ENCODE data around the gene TAF15.

DNA sequence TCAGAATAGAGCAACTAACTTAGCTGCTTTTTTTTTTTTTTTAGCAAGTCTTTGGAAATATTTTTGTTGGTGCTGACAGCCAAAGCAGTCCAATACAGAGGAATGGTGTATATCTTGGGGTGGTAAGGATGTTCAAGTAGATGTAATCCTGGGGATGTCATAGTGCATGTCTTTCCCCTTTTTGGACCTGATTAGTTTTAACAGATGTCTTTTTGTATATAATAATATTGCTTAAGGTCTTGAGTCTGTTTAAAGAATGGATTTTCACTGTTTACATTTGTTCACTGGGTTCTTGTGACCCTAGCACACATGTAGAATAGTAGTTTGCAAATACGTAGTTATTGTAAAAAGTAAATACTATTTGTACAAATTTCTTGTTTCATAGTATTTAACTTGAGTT is 7.9 kb downstream of the TAF15 start:
- no peak for TF ChIP-seq POLR2A (IDR thresholded peaks at IDR 0.05)
- TF ChIP-seq, protein P1, sequence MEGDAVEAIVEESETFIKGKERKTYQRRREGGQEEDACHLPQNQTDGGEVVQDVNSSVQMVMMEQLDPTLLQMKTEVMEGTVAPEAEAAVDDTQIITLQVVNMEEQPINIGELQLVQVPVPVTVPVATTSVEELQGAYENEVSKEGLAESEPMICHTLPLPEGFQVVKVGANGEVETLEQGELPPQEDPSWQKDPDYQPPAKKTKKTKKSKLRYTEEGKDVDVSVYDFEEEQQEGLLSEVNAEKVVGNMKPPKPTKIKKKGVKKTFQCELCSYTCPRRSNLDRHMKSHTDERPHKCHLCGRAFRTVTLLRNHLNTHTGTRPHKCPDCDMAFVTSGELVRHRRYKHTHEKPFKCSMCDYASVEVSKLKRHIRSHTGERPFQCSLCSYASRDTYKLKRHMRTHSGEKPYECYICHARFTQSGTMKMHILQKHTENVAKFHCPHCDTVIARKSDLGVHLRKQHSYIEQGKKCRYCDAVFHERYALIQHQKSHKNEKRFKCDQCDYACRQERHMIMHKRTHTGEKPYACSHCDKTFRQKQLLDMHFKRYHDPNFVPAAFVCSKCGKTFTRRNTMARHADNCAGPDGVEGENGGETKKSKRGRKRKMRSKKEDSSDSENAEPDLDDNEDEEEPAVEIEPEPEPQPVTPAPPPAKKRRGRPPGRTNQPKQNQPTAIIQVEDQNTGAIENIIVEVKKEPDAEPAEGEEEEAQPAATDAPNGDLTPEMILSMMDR (IDR thresholded peaks at IDR 0.05): no peak

All from sigmoid colon (tissue), 3 donors.